Liver (tissue), 9 donors: ENCODE measurements around the gene ZNF835. TPM values are rescaled to one million over a fixed set of nuclear protein-coding genes. Genes with fewer than 3 reads are reported as not detected.
"Not testable (repeated sequence)": the region's sequence is repeated elsewhere in the genome, so short reads cannot be mapped to it uniquely, and the experiment has no call there.

Source experiments
- DNase-seq: peaks from one replicate; pipeline ENCODE4 v3.0.0-alpha.2; 2017; ENCODE audit warnings: low spot score
- H3K27ac ChIP-seq, 2 donors: one replicate each; pipeline ENCODE4 v1.7.0; 2013; ENCODE audit warnings: inconsistent platforms in 2 of 2, low read length in 2 of 2, control low read depth in 1 of 2, low read depth in 1 of 2, mild to moderate bottlenecking in 1 of 2
- H3K27me3 ChIP-seq, 4 donors: one replicate each; pipeline versions ENCODE4 v1.6.1 to v1.7.0; 2013; ENCODE audit warnings: low read length in 3 of 4, inconsistent platforms in 1 of 4, mild to moderate bottlenecking in 1 of 4, moderate library complexity in 1 of 4; ENCODE audit not compliant: control insufficient read depth in 4 of 4, insufficient read depth in 4 of 4
- H3K36me3 ChIP-seq, 4 donors: one replicate each; pipeline versions ENCODE4 v1.6.1 to v1.7.0; 2013; ENCODE audit warnings: low read length in 3 of 4, mild to moderate bottlenecking in 3 of 4, low read depth in 1 of 4, moderate library complexity in 1 of 4; ENCODE audit not compliant: control insufficient read depth in 4 of 4, insufficient read depth in 3 of 4
- H3K4me1 ChIP-seq, 4 donors: one replicate each; pipeline versions ENCODE4 v1.6.1 to v1.7.0; 2013; ENCODE audit warnings: low read length in 3 of 4, mild to moderate bottlenecking in 3 of 4, moderate library complexity in 1 of 4; ENCODE audit not compliant: control insufficient read depth in 4 of 4, insufficient read depth in 4 of 4
- H3K4me3 ChIP-seq, 3 donors: one replicate each; pipeline versions ENCODE4 v1.6.1 to v1.7.0; 2013; ENCODE audit warnings: low read length in 3 of 3, control low read depth in 1 of 3, low read depth in 1 of 3, mild to moderate bottlenecking in 1 of 3
- H3K9ac ChIP-seq, 2 donors: one replicate each; pipeline ENCODE4 v1.7.0; 2013; ENCODE audit warnings: low read length in 2 of 2, mild to moderate bottlenecking in 2 of 2, moderate library complexity in 2 of 2, control low read depth in 1 of 2, low read depth in 1 of 2
- H3K9me3 ChIP-seq, 4 donors: one replicate each; pipeline versions ENCODE4 v1.6.1 to v1.7.0; 2013; ENCODE audit warnings: low read length in 3 of 4; ENCODE audit not compliant: control insufficient read depth in 4 of 4
- FOXA1 ChIP-seq: IDR thresholded peaks from 2 replicates; pipeline ENCODE4 v1.6.1; 2016; ENCODE audit warnings: antibody characterized with exemption
- GABPA ChIP-seq, 2 donors: IDR thresholded peaks in 1 of 2; conservative IDR thresholded peaks in 1 of 2; 2 replicates each; pipeline ENCODE4 v1.6.1; 2016; ENCODE audit warnings: antibody characterized with exemption in 2 of 2, mild to moderate bottlenecking in 1 of 2, moderate library complexity in 1 of 2
- HNF4G ChIP-seq: IDR thresholded peaks from 2 replicates; pipeline ENCODE4 v1.6.1; 2016; ENCODE audit warnings: antibody characterized with exemption
- JUND ChIP-seq, 2 donors: IDR thresholded peaks; 2 replicates each; pipeline ENCODE4 v1.6.1; 2016; ENCODE audit warnings: antibody characterized with exemption in 2 of 2
- NR2F2 ChIP-seq: IDR thresholded peaks from 2 replicates; pipeline ENCODE4 v1.6.1; 2016; ENCODE audit warnings: antibody characterized with exemption
- RAD21 ChIP-seq, 2 donors: IDR thresholded peaks; 2 replicates each; pipeline ENCODE4 v1.6.1; 2016; ENCODE audit warnings: antibody characterized with exemption in 2 of 2, mild to moderate bottlenecking in 2 of 2
- REST ChIP-seq: IDR thresholded peaks from 2 replicates; pipeline ENCODE4 v1.6.1; 2016; ENCODE audit warnings: antibody characterized with exemption, mild to moderate bottlenecking
- RXRA ChIP-seq, 2 donors: IDR thresholded peaks; 2 replicates each; pipeline ENCODE4 v1.6.1; 2017 to 2018; ENCODE audit warnings: antibody characterized with exemption in 2 of 2, mild to moderate bottlenecking in 1 of 2
- TAF1 ChIP-seq: conservative IDR thresholded peaks from 2 replicates; pipeline ENCODE4 v1.6.1; 2016; ENCODE audit warnings: antibody characterized with exemption, mild to moderate bottlenecking
- YY1 ChIP-seq: IDR thresholded peaks from 2 replicates; pipeline ENCODE4 v1.6.1; 2016; ENCODE audit warnings: antibody characterized with exemption, mild to moderate bottlenecking
- WGBS: extraction: QIAGEN DNeasy Blood & Tissue Kit; methylation state at CpG from one replicate; pipeline ENCODE4 v1.1.7; 2013; 5-methylcytosine and 5-hydroxymethylcytosine counted together
- polyA plus RNA-seq, 2 donors: library from polyadenylated mRNA; stranded (reverse) in 1 of 2; unstranded in 1 of 2; fragments of 200-250 nt in 1 of 2; fragments of >200 nt in 1 of 2; fragmentation: Nextera tagmentation in 1 of 2; extraction: Ambion mirVana in 1 of 2; gene quantifications; one replicate each; pipeline versions ENCODE4 v1.2.1 to v1.2.3, GENCODE V29; 2013 to 2015
- total RNA-seq, 2 donors: library from RNA; depleted of rRNA; stranded (reverse); fragments of >200 nt; gene quantifications; one replicate each; pipeline ENCODE4 v1.2.3, GENCODE V29; 2014
- TF ChIP-seq, protein P1 (sequence below): IDR thresholded peaks from 2 replicates; pipeline ENCODE4 v1.6.1; 2016; ENCODE audit warnings: antibody characterized with exemption
- TF ChIP-seq, protein P2 (sequence below): IDR thresholded peaks from 2 replicates; pipeline ENCODE4 v1.6.1; 2016; ENCODE audit warnings: antibody characterized with exemption
- TF ChIP-seq, protein P3 (sequence below): fragments of 150-350 bp; IDR thresholded peaks from 2 replicates; pipeline ENCODE4 v1.5.1; 2017; ENCODE audit warnings: improper control_type of control experiment, low read depth, low read length; ENCODE audit not compliant: missing input control
- donor health status: healthy.
- donor health status: healthy.
- donor health status: healthy.
- donor health status: healthy.
- donor health status: healthy.

The ZNF835 gene
- total and polyA plus RNA-seq, 4 donors, result 0.19 to 2.3 (median 0.76) TPM

- no peak for TF ChIP-seq REST
- TF ChIP-seq, protein P1, sequence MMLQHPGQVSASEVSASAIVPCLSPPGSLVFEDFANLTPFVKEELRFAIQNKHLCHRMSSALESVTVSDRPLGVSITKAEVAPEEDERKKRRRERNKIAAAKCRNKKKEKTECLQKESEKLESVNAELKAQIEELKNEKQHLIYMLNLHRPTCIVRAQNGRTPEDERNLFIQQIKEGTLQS, result no peak
- TF ChIP-seq GABPA (IDR thresholded peaks at IDR 0.05 in 1 of 2, conservative IDR thresholded peaks at IDR 0.05 in 1 of 2), result no peak
- TF ChIP-seq NR2F2, result no peak
Measured at GRCh38 chr19:56678205-56678604, 6.6 kb upstream of the ZNF835 start (continued).

GRCh38 chr19:56672610-56673009, 1.1 kb upstream of the ZNF835 start:
- not testable (repeated sequence) for DNase-seq, H3K27me3 ChIP-seq, H3K9ac ChIP-seq, H3K4me3 ChIP-seq, H3K36me3 ChIP-seq, H3K27ac ChIP-seq
- peaks cover 0 to 11% (median 3%) of the 10 kb centered on the region in 4 donors for H3K4me1 ChIP-seq
- H3K9me3 ChIP-seq, result peaks cover 5 to 19% (median 10%) of the 10 kb centered on the region in 4 donors
- 88% methylated on average over 2 of the region's 2 CpGs for WGBS

GRCh38 chr19:56670961-56671612, 470 bp downstream of the ZNF835 start:
- Histone ChIP-seq H3K4me3 (peak overlapping the region; percentile 56 to 70 (median 64)), H3K27me3 (no peaks in the 10 kb centered on the region), H3K36me3 (no peaks in the 10 kb centered on the region), H3K9ac (no peak overlapping the region), H3K9me3 (peaks cover 5 to 17% (median 12%) of the 10 kb centered on the region in 4 donors), H3K4me1 (peaks cover 0 to 11% (median 3%) of the 10 kb centered on the region in 4 donors), H3K27ac (no peak overlapping the region)
- WGBS, result 44% methylated on average over 35 of the region's 35 CpGs
- TF ChIP-seq, protein P2, sequence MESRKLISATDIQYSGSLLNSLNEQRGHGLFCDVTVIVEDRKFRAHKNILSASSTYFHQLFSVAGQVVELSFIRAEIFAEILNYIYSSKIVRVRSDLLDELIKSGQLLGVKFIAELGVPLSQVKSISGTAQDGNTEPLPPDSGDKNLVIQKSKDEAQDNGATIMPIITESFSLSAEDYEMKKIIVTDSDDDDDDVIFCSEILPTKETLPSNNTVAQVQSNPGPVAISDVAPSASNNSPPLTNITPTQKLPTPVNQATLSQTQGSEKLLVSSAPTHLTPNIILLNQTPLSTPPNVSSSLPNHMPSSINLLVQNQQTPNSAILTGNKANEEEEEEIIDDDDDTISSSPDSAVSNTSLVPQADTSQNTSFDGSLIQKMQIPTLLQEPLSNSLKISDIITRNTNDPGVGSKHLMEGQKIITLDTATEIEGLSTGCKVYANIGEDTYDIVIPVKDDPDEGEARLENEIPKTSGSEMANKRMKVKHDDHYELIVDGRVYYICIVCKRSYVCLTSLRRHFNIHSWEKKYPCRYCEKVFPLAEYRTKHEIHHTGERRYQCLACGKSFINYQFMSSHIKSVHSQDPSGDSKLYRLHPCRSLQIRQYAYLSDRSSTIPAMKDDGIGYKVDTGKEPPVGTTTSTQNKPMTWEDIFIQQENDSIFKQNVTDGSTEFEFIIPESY, result no peak
- TF ChIP-seq, protein P1, result no peak
- TF ChIP-seq JUND (IDR thresholded peaks at IDR 0.05), result no peak
- TF ChIP-seq HNF4G, result no peak
- no peak for TF ChIP-seq NR2F2
- TF ChIP-seq, protein P3, sequence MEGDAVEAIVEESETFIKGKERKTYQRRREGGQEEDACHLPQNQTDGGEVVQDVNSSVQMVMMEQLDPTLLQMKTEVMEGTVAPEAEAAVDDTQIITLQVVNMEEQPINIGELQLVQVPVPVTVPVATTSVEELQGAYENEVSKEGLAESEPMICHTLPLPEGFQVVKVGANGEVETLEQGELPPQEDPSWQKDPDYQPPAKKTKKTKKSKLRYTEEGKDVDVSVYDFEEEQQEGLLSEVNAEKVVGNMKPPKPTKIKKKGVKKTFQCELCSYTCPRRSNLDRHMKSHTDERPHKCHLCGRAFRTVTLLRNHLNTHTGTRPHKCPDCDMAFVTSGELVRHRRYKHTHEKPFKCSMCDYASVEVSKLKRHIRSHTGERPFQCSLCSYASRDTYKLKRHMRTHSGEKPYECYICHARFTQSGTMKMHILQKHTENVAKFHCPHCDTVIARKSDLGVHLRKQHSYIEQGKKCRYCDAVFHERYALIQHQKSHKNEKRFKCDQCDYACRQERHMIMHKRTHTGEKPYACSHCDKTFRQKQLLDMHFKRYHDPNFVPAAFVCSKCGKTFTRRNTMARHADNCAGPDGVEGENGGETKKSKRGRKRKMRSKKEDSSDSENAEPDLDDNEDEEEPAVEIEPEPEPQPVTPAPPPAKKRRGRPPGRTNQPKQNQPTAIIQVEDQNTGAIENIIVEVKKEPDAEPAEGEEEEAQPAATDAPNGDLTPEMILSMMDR, result no peak
- TF ChIP-seq TAF1, result no peak
- TF ChIP-seq YY1, result no peak
- no peak for TF ChIP-seq REST
- no peak for TF ChIP-seq RXRA (IDR thresholded peaks at IDR 0.05)
- no peak for TF ChIP-seq FOXA1
- TF ChIP-seq RAD21 (IDR thresholded peaks at IDR 0.05), result no peak
- DNase-seq, result no peak
